ENCODE results near the gene TRIM74.
A peak's percentile ranks its signal among the peaks of the same experiment; 100 is the strongest.
"Not testable (repeated sequence)": the region's sequence is repeated elsewhere in the genome, so short reads cannot be mapped to it uniquely, and the experiment has no call there.

TRIM74 gene

GRCh38 chr7:72968980-72969516 lies at the start of gene TRIM74:
TRIM74 (minus strand) TSS chr7:72969466; CDS start chr7:72966157, 3,309 bp downstream.
- DNase-seq (ENCODE audit: low read depth in 1 of 2, low spot score in 1 of 2) = not testable (repeated sequence)

- DNase-seq (ENCODE audit: low read depth in 1 of 2, low spot score in 1 of 2) = not testable (repeated sequence)
Observed at GRCh38 chr7:73006491-73006890, 37.2 kb upstream of the TRIM74 start.

- DNase-seq (ENCODE audit: low read depth in 1 of 2, low spot score in 1 of 2) = peak; percentile 70 to 83
Observed at GRCh38 chr7:73005693-73006447, 36.6 kb upstream of the TRIM74 start.

GRCh38 chr7:73005356-73005692 lies 36.1 kb upstream of the TRIM74 start:
- DNase-seq (ENCODE audit: low read depth in 1 of 2, low spot score in 1 of 2) = peak; percentile 44 to 63

- DNase-seq (ENCODE audit: low read depth in 1 of 2, low spot score in 1 of 2) = not testable (repeated sequence)
Observed at GRCh38 chr7:72997887-72998468, 28.7 kb upstream of the TRIM74 start.

- not testable (repeated sequence) for DNase-seq (ENCODE audit: low read depth in 1 of 2, low spot score in 1 of 2)
Observed at GRCh38 chr7:72997447-72997846, 28.2 kb upstream of the TRIM74 start.

- not testable (repeated sequence) for DNase-seq (ENCODE audit: low read depth in 1 of 2, low spot score in 1 of 2)
Observed at GRCh38 chr7:72995484-72995883, 26.2 kb upstream of the TRIM74 start.

GRCh38 chr7:72990146-72990913 lies 21.1 kb upstream of the TRIM74 start:
- not testable (repeated sequence) for DNase-seq (ENCODE audit: low read depth in 1 of 2, low spot score in 1 of 2)

- DNase-seq (ENCODE audit: low read depth in 1 of 2, low spot score in 1 of 2) = not testable (repeated sequence)
Observed at GRCh38 chr7:72982084-72982483, 12.8 kb upstream of the TRIM74 start.

- DNase-seq (ENCODE audit: low read depth in 1 of 2, low spot score in 1 of 2) = not testable (repeated sequence)
Observed at GRCh38 chr7:72980382-72980781, 11.1 kb upstream of the TRIM74 start.

GRCh38 chr7:72976434-72976833 lies 7.2 kb upstream of the TRIM74 start:
- not testable (repeated sequence) for DNase-seq (ENCODE audit: low read depth in 1 of 2, low spot score in 1 of 2)

- DNase-seq (ENCODE audit: low read depth in 1 of 2, low spot score in 1 of 2) = not testable (repeated sequence)
Observed at GRCh38 chr7:72975656-72976286, 6.5 kb upstream of the TRIM74 start.

- DNase-seq (ENCODE audit: low read depth in 1 of 2, low spot score in 1 of 2) = not testable (repeated sequence)
Observed at GRCh38 chr7:72974781-72975180, 5.5 kb upstream of the TRIM74 start.

- DNase-seq (ENCODE audit: low read depth in 1 of 2, low spot score in 1 of 2) = not testable (repeated sequence)
Observed at GRCh38 chr7:72971505-72971904, 2.2 kb upstream of the TRIM74 start.

- not testable (repeated sequence) for DNase-seq (ENCODE audit: low read depth in 1 of 2, low spot score in 1 of 2)
Observed at GRCh38 chr7:72969688-72970087, 422 bp upstream of the TRIM74 start.

- DNase-seq (ENCODE audit: low read depth in 1 of 2, low spot score in 1 of 2) = not testable (repeated sequence)
Observed at GRCh38 chr7:72966892-72967291, 2.4 kb downstream of the TRIM74 start.

- DNase-seq (ENCODE audit: low read depth in 1 of 2, low spot score in 1 of 2) = not testable (repeated sequence)
Observed at GRCh38 chr7:72965186-72965975, 3.9 kb downstream of the TRIM74 start.

GRCh38 chr7:72963056-72963455 lies 6.2 kb downstream of the TRIM74 start:
- DNase-seq (ENCODE audit: low read depth in 1 of 2, low spot score in 1 of 2) = not testable (repeated sequence)

- not testable (repeated sequence) for DNase-seq (ENCODE audit: low read depth in 1 of 2, low spot score in 1 of 2)
Observed at GRCh38 chr7:72961346-72961650, 8.0 kb downstream of the TRIM74 start.

GRCh38 chr7:72960626-72961345 lies 8.5 kb downstream of the TRIM74 start:
- DNase-seq (ENCODE audit: low read depth in 1 of 2, low spot score in 1 of 2) = not testable (repeated sequence)

Data from activated T-helper 1 cell treated with anti-CD3 and anti-CD28 coated beads, Interleukin-2, amount 50 U/mL, for 16 hours (primary cell).